Lung microvascular endothelial cell (primary cell): ENCODE measurements around the gene BBS9. TPM values are rescaled to one million over a fixed set of nuclear protein-coding genes. Genes with fewer than 3 reads are reported as not detected.
A peak's percentile ranks its signal among the peaks of the same experiment; 100 is the strongest.

ENCODE experiments used
- DNase-seq, 2 donors: peaks; one replicate each; pipeline versions ENCODE4 v3.0.0 to v3.0.0-alpha.2; 2010; ENCODE audit warnings: low read depth in 2 of 2
- total RNA-seq: library from RNA; depleted of rRNA; stranded (reverse); fragments of >200 nt; gene quantifications from 2 replicates; pipeline ENCODE4 v1.2.1, GENCODE V29; 2014

BBS9 gene
- total RNA-seq, 1 donor from 2014 or later, result 13.7 TPM

DNA sequence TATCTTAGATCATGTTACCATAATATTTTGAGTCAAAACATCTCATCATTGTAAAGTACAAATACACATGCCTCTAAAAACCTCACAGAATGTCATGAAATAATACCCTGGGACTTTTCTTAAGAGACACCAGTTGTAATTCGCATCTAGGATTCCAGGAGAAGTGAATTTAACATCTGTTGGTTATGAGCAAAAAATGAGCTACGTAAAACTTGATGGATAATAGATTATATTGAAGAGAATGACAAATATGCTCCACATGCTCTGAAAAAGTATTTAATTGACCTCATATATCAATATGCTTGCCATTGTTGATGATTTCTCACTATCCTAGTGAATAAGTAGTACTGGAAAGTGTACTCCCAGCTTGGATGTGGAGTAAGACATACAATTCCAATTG lies 227.0 kb downstream of the BBS9 start:
- DNase-seq, result no peak

DNA sequence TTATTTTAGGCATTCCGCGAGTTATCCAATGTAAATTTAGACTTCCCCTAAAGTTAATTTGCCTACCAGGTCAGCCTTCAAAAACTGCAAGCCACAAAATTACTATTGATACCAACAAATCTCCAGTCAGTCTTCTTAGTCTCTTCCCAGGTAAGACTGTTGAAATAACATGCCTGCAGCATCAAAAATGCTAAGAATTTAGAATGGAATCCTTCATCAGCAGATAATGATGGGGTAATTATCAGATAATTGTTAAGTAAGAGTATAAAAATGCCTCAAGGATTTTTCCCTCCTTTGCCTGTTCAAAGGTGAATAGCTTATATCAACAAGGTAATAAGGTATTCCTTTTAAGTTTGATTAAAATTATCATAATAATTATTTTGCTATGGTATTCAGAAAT lies 228.5 kb downstream of the BBS9 start:
- no peak for DNase-seq

DNA sequence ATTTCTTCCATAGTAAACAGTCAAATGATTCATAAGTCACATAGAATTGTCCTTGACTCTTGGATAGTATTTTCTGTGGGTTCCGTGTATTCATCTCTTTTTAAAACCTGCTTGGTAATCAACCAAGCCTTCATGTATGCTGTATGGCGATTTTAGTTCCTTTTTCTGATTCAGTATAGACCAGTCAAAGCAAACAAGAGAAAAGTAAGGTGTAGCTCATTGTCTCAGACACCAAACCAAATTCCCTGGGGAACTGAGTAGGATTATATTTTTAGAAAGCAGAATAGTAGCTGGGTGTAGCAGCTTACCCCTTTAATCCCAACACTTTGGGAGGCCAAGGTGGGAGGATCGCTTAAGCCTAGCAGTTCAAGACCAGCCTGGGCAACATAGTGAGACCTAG lies 240.5 kb downstream of the BBS9 start:
- DNase-seq, result no peak

DNA sequence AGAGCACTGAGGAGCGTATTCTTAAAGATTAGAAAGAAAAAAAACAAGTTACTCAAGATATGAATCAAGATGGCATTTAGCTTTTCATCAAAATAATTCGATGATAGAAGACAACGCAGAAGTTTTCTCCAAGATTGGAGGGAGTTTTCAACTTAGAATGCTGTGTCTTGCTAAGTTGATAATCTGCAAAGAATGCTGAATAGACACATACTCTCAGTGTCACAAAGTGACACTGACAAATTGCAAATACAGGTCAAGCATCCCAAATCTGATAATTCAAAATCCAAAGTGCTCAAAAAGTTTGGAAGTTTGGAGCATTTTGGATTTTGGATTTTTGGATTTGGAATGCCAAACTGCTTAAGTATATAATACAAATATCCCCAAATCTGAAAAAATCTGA lies 243.8 kb downstream of the BBS9 start:
- no peak for DNase-seq

DNA sequence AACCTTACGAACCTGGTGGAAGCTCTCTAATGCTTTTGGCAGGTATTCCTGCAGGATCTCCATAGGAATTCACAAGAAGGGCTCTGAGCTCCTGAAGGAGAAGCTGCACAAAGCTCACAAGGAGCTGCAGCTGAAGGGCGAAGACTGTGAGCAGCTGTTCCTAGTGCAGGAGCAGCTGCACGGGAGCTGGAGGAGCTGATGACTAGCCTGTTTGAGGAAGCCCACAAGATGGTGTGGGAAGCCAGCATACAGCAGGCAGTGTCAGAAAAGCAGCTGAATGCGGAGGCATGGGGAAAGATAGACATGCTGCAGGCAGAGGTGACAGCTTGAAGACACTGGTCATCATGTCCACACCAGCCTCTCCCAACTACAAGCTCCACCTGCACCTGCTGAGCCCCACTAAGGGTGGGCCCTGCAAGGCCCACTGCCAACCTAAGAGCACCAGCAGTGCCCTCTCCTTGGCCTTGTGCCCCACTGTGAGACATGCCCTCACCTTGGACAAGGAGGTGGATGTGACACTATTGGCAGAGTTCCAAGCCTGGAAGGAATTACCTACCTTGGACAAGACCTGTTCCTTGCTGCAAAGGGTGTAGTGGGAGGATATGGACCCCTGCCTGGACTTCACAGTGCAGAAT lies 250.6 kb downstream of the BBS9 start:
- peak in 1 of 2 donors; percentile 1 for DNase-seq

DNA sequence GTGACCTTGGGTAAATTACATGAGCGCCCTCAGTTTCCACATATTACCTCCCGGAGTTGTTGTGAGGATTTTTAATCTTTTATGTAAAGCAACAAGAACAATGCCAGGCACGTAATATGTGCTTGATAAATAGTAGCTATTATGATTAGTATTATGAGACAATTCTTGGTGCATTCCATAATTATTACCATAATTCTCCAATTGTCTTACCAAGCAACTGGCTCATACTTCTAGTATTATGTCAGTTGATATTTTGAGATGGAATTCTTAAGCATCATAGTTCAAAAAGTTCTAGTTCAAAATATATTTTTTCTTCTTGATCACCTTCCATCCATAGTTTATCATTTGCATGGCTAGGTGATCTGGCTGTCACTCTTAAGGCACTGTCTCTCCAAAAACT lies 259.0 kb downstream of the BBS9 start:
- DNase-seq, result no peak

DNA sequence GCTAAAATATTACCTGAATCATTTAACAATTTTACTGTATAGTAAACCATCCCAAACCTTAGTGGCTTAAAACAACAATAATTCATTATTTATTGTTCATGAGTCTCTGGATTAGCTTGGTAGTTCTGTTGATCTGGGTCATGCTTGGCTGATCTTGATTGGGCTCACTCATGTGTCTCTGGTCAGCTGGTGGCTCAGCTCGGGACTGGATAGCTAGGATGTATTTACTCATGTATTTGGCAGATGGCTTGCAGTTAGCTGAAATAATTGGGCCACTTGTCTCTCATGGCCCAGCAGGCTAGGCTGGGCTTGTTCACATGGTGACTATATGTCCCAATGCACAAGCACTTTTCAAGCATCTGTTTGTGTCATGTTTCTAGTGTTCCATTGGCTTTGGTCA lies 262.8 kb downstream of the BBS9 start:
- DNase-seq, result no peak

DNA sequence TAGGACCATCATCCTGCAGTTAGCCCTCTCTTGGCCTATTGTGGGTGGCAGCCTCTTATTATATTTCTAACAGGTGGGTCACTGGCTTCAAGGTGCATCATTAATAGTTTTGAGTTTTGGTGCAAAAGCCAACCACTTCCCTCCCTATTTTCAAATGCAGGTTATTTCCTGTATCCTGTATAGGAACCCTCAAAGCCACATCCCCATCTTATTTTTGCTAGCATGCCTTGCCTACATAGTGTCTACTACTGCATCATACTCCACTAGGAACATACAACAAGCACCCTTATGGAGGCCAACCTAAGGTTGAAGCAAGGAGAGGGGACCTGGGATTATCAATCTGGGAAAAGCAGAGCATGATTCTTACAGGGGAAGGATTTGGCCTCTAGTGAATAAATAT lies 264.4 kb downstream of the BBS9 start:
- DNase-seq, result no peak

DNA sequence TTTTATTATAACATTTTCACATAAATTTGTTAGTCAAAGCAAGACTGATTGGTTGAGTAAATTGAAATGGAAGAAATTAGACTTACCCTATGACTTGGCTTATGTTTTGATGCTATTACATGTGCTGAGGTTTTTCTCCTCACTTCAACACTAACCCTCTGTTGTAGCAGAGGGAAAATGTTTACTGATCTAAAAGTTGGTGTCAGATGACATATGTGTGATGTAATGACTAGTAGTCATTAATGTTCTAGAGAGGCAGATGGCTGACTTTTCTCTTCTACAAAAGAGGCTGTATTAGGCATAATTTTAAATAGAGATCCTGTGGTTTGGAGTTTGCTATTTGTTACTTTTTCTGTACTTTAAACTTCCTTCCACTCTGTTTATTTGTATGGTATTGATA lies 266.0 kb downstream of the BBS9 start:
- DNase-seq, result no peak

DNA sequence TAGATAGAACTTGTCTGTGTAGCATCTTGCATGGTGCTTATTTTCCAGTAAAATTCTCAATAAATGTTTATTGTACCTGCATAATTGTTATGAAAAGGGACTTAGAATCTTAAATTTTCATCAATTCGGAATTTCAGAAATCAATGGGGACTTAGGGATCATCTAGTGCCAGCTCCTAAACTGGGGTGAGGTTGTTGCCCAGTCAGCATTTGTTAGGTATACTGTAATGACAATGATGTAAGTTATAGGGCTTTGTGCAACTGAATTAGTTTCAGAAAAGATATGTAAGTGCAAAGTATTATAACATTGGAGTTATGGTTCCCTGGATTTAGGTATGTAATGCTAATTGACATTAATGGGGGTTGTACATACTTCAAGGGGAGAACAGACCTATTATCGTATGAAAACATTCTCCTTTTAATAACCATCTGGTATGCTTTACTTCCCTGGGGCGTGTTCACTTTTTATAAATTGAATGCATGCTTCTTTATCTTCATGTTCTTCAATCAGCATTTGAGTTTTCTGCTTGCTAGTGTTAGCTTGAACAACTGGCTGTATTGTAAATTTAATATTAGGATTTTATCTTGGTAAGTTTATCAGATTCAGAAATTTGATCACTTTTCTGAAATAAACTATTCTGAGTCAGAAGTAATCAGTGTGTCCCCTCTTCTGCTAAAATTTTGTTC lies 270.3 kb downstream of the BBS9 start:
- DNase-seq, result no peak

DNA sequence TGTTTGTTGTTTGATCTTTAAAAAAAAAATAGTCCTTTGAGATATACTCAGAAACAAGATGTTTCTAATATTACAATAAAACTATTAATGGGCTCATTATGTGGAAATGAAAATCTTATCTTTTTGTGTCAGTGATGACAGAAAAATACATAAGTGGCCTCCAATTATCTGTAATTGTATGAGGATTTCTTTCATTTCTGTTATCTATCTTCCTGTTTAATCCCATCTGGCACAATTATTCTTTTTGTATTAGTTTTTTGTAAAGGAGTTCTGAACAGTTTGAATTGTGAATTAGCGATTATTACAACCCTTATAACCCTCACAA lies 270.8 kb downstream of the BBS9 start:
- DNase-seq, result no peak

DNA sequence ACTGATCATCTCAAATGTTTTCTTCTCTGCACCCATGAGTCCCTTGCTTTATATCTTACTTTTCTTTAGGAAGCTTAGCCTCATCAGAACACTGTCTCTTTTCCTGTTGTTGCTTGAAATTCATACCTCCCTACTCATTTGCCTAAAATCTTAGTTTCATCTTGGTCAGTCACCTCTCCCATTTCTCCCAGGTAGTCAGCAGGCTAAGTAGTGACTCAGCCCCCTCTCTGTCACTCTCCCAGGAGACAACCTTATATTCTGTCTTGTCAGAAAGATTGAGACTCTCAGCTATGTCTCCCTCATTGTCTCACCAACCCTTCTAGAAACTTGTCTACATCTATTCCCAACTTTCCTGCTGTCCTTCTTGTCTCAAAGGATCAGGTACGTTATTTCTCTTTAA lies 280.9 kb downstream of the BBS9 start:
- no peak for DNase-seq

DNA sequence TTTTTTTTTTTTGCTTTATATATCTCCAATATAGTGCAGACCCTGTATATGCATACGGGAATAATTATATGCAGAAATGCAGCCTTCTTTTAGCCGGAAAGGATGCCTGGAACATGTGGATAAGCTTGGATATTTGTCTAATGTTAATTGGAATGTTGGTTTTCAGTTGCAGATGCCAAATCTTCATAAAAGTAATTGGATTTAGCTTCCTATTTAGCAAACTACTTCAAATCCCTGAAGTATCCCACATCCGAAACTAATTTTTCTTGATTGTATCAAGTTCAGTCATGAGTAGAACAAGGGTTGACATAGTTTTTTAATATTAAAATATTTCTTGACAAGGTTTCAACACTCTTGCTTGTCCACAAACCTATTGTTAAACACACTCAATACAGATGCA lies 281.7 kb downstream of the BBS9 start:
- DNase-seq, result no peak

DNA sequence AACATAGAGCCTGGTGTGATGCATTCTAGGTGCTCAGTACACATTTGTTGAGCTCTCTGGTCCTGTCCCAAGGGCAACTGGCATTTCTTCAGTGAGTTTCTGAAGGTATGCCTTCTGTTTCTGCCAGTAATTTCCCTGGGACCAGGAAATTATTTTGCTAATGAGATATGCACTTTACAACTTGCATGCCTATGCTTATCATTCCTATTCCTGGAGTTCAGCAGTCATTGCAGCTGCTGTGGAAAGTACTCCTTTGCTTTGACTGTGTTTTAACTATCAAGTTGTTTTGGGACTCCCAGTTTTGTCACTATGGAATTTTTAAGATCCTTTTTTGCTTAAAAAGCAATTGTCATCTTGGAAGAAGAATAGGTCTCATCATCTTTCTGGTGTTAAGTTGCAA lies 283.0 kb downstream of the BBS9 start:
- DNase-seq, result no peak

DNA sequence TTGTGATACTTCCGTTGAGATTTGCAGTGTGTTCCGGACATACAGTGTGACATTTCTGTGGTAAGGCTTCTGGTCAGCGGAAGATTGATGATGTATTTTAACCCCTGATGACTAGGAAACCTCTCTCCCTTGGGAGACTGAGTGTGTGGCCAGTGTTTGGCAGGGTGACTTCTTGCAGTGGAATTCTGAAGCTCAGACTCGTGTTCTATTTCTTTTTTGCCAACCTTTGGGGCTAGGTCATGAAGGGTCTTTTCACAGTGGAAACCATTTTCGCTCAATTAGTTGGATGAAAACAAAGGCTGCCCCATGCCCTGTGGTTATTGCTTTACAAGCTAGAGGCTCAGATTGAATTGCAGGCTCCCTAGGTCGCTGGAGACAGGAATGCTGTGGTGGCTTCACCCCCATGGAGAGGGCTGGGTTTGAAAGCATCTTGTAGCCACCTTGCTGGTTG lies 288.9 kb downstream of the BBS9 start:
- no peak for DNase-seq

DNA sequence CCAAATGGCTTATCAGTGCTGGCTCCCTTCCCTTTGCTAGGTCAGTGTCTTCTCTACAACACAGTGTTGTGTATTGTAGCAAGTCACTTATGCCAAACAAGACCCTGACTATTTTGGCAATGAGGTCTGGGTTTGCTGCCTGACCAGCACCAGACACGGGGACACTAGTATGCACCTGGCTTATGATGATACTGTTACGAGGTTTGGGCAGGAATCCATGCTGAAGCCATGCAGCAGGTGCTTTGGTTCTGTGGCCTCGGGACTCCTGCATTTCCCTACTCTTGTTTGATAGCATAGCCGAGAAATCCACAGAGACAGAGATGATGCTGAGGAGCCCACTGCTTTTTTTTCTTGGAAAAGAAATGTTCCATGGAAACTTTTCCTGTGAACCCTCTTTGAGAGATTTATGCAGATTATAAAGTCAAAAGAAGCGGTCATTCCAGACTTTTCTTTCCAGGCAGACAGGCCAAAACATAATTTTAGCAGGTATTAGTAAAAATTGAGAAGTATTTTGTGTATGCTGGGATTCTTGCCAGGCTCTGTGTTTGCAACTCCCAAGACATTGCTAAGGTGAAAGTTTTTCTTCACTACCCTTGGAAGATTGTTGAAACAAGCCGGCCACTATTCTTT lies 291.1 kb downstream of the BBS9 start:
- no peak for DNase-seq

DNA sequence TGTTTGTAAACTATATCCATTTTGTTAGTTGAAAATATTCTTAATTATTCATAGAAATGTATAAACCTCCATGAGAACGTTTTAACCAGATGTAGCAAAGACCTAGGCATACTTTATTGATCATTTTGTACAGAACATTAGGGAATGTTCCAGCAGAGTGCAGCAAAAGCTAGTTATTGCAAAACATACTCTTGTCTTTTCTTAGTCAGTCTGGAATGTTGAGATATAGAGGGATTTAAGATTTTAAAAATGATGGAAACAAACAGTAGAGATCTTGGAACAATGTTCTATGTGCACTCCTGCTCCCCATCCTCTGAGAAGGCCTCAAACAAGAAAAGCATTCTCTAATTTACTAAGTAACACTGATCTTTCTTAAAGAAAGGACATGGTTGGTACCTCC lies 292.1 kb downstream of the BBS9 start:
- DNase-seq, result peak in 1 of 2 donors; percentile 17

DNA sequence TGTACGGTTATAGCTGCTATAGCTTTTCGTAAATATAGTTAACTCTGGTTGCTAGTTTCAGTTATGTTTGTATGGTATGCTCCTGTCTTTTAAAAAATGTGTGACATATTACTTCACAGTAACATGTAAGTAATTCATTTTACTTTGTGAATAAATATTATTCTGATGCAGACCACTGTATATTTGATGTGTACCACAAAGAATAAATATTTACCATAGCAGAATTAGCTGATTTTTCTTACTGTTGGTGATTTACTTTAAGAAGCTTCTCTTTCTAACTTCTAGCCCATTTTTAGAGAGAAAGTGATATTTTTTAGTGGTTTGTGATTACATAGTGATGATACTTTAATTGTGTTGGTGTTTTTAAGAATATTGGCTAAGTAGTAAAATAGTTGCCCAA lies 292.8 kb downstream of the BBS9 start:
- no peak for DNase-seq

DNA sequence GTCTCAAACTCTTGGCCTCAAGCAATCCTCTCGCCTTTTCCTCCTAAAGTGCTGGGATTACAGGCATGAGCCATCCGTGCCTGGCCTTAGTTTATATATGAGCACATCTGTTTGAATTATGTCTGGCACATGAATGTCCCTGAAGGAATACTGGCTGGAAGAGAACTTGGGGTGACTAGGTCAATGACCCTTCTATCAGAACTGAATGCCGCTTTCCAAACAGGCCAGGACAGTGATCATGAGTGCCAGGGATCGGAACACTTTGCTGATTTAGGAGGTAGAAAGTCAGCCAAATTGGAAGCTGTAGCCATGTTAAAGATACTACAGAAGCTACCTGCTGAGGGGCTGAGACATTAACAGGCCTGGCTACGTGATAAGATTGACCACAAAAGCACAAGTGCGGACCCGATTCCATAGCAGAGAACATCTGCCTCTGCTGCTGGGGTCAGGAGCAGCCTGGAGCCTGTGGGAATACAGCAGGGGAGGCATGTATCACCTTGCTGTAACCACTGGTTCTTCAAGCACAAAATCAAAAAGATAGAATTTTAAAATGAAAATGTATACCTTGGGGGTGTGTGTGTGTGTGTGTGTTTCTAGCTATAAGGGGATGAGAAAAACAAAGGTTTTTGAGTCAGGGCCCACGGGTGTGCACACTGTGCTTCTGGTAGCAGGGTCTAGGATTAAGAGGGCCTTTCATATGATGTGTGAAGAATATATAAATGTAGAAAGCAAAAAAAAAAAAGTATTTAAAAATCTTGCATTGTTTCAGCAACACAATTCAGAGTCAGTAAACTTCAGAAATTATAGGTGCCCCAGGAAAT lies 293.7 kb downstream of the BBS9 start:
- no peak for DNase-seq

DNA sequence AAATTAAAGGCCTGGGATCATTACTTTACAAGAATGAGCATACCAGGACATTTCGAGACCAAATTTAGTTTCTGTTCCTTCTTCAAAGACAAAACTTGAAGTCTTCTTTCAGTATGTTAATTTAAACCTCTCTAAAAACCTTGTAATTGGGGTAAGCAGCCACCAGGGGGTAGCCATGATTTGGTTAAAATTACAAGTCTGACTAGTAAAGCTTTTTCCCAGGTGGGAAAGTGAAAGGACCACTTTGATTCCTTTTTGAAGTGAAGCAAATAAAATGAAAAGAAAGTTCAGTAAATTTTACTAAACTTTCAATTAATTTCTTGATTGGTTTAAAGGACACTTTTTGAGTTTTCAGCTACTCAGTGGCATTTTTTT lies 294.3 kb downstream of the BBS9 start:
- peak in 1 of 2 donors; percentile 31 for DNase-seq

DNA sequence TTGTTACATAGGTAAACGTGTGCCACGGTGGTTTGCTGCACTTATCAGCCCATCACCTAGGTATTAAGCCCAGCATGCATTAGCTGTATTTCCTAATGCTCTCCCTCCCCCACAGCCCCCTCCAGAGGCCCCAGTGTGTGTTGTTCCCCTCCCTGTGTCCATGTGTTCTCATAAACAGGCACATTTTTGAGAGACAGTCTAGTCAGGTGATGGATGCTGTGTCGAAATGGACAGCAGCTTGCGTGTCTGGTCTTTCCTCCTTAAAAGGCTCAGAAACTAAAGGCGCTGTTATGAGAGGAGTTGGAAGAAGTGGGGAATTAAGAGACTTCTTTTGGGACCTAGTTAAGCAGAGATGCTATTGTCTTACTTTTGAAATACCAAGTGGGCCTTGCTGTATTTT lies 296.0 kb downstream of the BBS9 start:
- no peak for DNase-seq

DNA sequence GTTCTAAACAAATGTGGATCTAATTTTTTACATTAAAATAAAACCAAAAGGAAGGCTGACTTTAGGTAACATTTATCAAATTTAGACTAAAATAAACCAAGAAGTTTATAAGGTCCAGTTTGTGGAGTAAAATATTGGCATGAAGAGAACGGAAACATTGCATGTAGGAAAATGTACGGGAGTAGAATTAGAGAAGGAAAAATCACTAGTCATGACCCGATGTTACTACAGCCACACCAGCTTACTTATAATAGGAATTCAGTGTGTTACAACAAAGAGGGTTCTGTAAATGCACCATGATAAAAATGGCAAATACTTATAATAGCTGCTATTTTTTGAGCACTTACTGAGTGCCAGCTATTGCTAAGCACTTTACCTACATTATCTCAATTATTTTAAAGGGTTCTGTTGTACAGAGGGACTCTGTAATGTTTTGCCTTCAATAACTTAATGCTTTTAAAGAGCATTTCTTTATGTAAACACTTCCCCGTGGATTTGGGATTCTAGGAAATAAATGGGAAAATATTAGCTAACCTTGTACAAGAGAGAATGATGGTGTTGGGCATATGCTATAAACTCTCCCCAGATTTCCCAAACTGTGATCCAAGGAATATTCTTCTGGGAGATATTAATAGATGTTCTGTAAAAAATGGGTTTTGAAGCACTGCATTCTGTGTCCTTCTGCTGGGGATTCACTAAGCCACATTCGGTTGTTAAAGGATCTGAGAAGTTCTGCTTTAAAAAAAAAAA lies 296.7 kb downstream of the BBS9 start:
- DNase-seq, result peak in 1 of 2 donors; percentile 3
